Common myeloid progenitor, CD34-positive (primary cell): ENCODE results near the gene GDF7.

Experiments used
- CTCF ChIA-PET: fragments of 350-600 bp; sonication (Branson Sonifier 250); formaldehyde crosslinking; loops from one replicate; lab custom pipeline; 2021; ENCODE audit warnings: antibody characterized with exemption; lab: Charles Lee
- POLR2A ChIA-PET: fragments of 350-600 bp; sonication (Branson Sonifier 250); formaldehyde crosslinking; loops from one replicate; lab custom pipeline; 2021; ENCODE audit warnings: antibody characterized with exemption; lab: Charles Lee
- DNase-seq, 3 donors: peaks; one replicate each; pipeline versions ENCODE4 v3.0.0 to v3.0.0-alpha.2; 2013
- H3K27ac ChIP-seq, 2 experiments: 1 replicate in 1 of 2; 2 replicates in 1 of 2; pipeline ENCODE4 v1.7.0; 2013; ENCODE audit warnings: inconsistent platforms in 2 of 2, low read length in 2 of 2, mild to moderate bottlenecking in 2 of 2, low read depth in 1 of 2, moderate library complexity in 1 of 2; ENCODE audit not compliant: severe bottlenecking in 2 of 2, insufficient read depth in 1 of 2, poor library complexity in 1 of 2
- H3K27me3 ChIP-seq, 5 experiments: replicated peaks in 2 of 5; 1 replicate in 3 of 5; 2 replicates in 2 of 5; pipeline versions ENCODE4 v1.6.1 to v1.7.0; 2013; ENCODE audit warnings: low read length in 4 of 5, mild to moderate bottlenecking in 2 of 5, moderate library complexity in 2 of 5, inconsistent platforms in 1 of 5; ENCODE audit not compliant: insufficient read depth in 5 of 5, control insufficient read depth in 4 of 5
- H3K36me3 ChIP-seq, 4 experiments: 1 replicate in 2 of 4; 2 replicates in 2 of 4; pipeline versions ENCODE4 v1.6.1 to v1.7.0; 2013; ENCODE audit warnings: low read length in 3 of 4, control low read depth in 1 of 4, mild to moderate bottlenecking in 1 of 4; ENCODE audit not compliant: control insufficient read depth in 4 of 4, insufficient read depth in 4 of 4
- H3K4me1 ChIP-seq, 4 experiments: 1 replicate in 3 of 4; 2 replicates in 1 of 4; pipeline versions ENCODE4 v1.6.1 to v1.7.1; 2013; ENCODE audit warnings: low read length in 3 of 4, mild to moderate bottlenecking in 3 of 4, control low read depth in 1 of 4, inconsistent platforms in 1 of 4, moderate library complexity in 1 of 4; ENCODE audit not compliant: control insufficient read depth in 4 of 4, insufficient read depth in 4 of 4; ENCODE audit errors: control extremely low read depth in 1 of 4
- H3K4me3 ChIP-seq, 7 experiments: 1 replicate in 4 of 7; 2 replicates in 3 of 7; pipeline versions ENCODE4 v1.5.1 to v1.7.0; 2013; ENCODE audit warnings: mild to moderate bottlenecking in 7 of 7, low read length in 6 of 7, moderate library complexity in 6 of 7, inconsistent platforms in 2 of 7, low read depth in 2 of 7, control low read depth in 1 of 7; ENCODE audit not compliant: insufficient read depth in 4 of 7, control insufficient read depth in 1 of 7; ENCODE audit errors: extremely low read depth in 1 of 7
- H3K9me3 ChIP-seq, 5 experiments: 1 replicate in 4 of 5; 2 replicates in 1 of 5; pipeline versions ENCODE4 v1.6.1 to v1.7.1; 2013; ENCODE audit warnings: low read length in 4 of 5, mild to moderate bottlenecking in 2 of 5, inconsistent platforms in 1 of 5, low read depth in 1 of 5, moderate library complexity in 1 of 5; ENCODE audit not compliant: control insufficient read depth in 4 of 5, insufficient read depth in 2 of 5; ENCODE audit errors: control extremely low read depth in 1 of 5
- WGBS: methylation state at CpG from one replicate; pipeline ENCODE4 v1.1.5; 2013; ENCODE audit not compliant: insufficient coverage; 5-methylcytosine and 5-hydroxymethylcytosine counted together

Gene GDF7

DNA sequence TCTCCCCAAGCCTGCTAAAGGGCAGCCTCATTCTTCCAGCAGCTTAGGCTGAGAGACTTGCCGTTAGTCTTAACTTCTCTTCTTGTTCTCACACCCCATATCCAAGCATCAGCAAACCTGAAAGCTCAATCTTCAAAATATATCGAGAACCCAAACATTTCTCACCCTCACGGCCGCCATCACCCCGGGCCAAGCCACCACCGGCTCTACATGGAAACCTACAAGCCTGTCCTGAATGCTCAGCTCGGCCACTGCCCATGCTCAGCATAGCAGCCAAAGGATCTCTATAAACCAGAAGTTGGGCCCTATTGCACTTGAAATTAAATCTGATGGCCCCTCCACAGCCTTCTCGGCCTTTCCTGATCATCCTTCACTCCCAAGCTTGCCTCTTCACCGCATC lies 18.1 kb upstream of the GDF7 start:
- Histone ChIP-seq H3K27me3 (no peaks in the 10 kb centered on the region), H3K27ac (no peak overlapping the region), H3K36me3 (peaks cover 0 to 23% (median 9%) of the 10 kb centered on the region in 4 experiments), H3K9me3 (no peaks in the 10 kb centered on the region), H3K4me1 (peaks cover 2 to 22% (median 16%) of the 10 kb centered on the region in 4 experiments), H3K4me3 (no peak overlapping the region)
- ChIA-PET POLR2A (interaction anchor here (0.9 to 1.9 kb wide), 2 partner anchors 202 to 205 kb away, joined by 3 to 8 read pairs; partner anchors contain the start of gene RHOB), CTCF (interaction anchor here (0.6 to 4.4 kb wide), 8 partner anchors 8 to 237 kb away, joined by 3 to 26 read pairs (median 5); partner anchors contain the start of gene RHOB)
- over 99% methylated on average over 9 of the region's 9 CpGs for WGBS
- no peak for DNase-seq

DNA sequence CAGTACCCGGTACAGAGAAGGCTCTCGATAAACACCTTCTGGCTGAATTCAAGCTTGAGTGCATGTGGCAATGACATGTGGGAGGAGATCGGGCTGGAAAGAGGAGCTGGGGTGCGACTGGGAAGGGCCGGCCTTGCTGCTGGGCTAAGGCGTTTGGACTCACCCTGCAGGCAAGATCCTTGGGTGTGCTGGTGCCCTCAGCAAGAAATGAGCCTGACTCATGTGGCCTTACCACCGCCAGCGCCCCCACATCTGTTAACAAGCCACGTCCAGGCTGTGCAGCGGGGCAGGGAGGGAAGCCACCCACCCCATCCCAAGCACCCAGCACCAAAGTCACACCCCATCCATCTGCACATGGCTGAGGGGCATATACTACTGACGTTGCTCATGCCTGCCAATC lies 17.4 kb upstream of the GDF7 start:
- Histone ChIP-seq H3K9me3 (no peaks in the 10 kb centered on the region), H3K36me3 (peaks cover 0 to 20% (median 5%) of the 10 kb centered on the region in 4 experiments), H3K27me3 (no peaks in the 10 kb centered on the region), H3K4me3 (peak overlapping the region in 1 of 7 experiments; percentile 85), H3K4me1 (peaks cover 2 to 28% (median 18%) of the 10 kb centered on the region in 4 experiments), H3K27ac (no peak overlapping the region)
- WGBS = 98% methylated on average over 10 of the region's 11 CpGs
- ChIA-PET POLR2A (interaction anchor here (1.9 kb wide), 1 partner anchor 203 kb away, joined by 8 read pairs; the partner anchor contains the start of gene RHOB), CTCF (interaction anchor here (0.6 to 4.4 kb wide), 4 partner anchors 8 to 240 kb away, joined by 3 to 26 read pairs (median 8); no protein-coding TSS in a partner anchor)
- no peak for DNase-seq

DNA sequence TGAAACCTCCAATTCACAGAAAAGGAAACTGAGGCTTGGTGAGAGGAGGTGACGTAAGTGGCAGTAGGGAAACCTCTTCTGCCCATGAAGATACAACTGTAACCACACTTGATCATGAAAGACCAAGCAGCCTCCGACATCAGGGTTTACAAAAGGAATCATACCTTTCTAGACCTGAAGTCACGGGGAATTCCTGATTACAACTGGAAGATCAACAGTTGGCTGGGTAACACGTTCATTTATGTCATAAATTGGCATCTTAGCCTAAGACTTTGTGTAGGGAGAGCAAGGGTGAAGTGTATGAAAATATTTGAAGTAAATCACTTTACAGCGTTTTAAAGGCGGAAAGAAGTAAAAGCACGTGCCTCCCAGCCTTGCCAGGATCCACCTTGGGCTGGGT lies 17.0 kb upstream of the GDF7 start:
- peaks cover 0 to 17% (median 4%) of the 10 kb centered on the region in 4 experiments for H3K36me3 ChIP-seq
- ChIA-PET CTCF (interaction anchor here (0.9 to 4.4 kb wide), 8 partner anchors 9 to 291 kb away, joined by 3 to 48 read pairs (median 4); no protein-coding TSS in a partner anchor), POLR2A (interaction anchor here (1.9 kb wide), 1 partner anchor 203 kb away, joined by 8 read pairs; the partner anchor contains the start of gene RHOB)
- H3K4me3 ChIP-seq = peak overlapping the region in 6 of 7 experiments; percentile 76 to 89 (median 82)
- 87% methylated on average over 6 of the region's 7 CpGs for WGBS
- DNase-seq = no peak
- no peaks in the 10 kb centered on the region for H3K9me3 ChIP-seq
- peaks cover 2 to 29% (median 19%) of the 10 kb centered on the region in 4 experiments for H3K4me1 ChIP-seq
- H3K27me3 ChIP-seq = no peaks in the 10 kb centered on the region
- peak overlapping the region in 1 of 2 experiments; percentile 72 for H3K27ac ChIP-seq

DNA sequence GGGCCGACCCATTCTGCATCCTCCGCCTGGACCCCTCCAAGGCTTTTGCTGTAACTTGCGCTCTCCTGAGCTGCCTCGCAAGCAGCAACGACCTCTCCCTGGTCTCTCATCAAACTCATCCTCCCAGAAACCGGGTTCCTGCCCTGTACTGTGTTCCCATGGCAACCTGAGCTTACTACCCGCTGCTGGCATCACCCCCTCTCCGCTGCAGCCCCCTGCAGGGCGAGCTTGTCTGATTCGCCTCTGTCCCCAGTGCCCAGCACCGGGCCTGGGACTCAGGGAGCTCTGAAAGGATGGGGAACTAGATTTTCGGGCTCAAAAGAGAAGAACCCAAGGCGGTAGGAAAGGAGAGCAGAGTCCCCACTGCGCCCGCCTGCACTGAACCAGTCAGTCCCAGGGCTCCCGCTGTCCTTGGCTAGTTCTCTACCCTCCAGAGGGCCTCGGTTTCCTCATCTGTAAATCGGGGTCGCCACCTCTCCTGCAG lies 16.5 kb upstream of the GDF7 start:
- H3K4me3 ChIP-seq = peak overlapping the region; percentile 74 to 89 (median 81)
- H3K4me1 ChIP-seq = peaks cover 2 to 29% (median 19%) of the 10 kb centered on the region in 4 experiments
- ChIA-PET CTCF (interaction anchor here (0.9 to 4.4 kb wide), 9 partner anchors 9 to 292 kb away, joined by 3 to 48 read pairs (median 4); no protein-coding TSS in a partner anchor), POLR2A (interaction anchor here (1.9 kb wide), 1 partner anchor 204 kb away, joined by 8 read pairs; the partner anchor contains the start of gene RHOB)
- no peaks in the 10 kb centered on the region for H3K27me3 ChIP-seq
- peaks cover 0 to 13% (median 1%) of the 10 kb centered on the region in 4 experiments for H3K36me3 ChIP-seq
- H3K9me3 ChIP-seq = no peaks in the 10 kb centered on the region
- H3K27ac ChIP-seq = peak overlapping the region in 1 of 2 experiments; percentile 72
- peak; percentile 34 to 69 (median 55) for DNase-seq
- 11% methylated on average over 17 of the region's 19 CpGs for WGBS

DNA sequence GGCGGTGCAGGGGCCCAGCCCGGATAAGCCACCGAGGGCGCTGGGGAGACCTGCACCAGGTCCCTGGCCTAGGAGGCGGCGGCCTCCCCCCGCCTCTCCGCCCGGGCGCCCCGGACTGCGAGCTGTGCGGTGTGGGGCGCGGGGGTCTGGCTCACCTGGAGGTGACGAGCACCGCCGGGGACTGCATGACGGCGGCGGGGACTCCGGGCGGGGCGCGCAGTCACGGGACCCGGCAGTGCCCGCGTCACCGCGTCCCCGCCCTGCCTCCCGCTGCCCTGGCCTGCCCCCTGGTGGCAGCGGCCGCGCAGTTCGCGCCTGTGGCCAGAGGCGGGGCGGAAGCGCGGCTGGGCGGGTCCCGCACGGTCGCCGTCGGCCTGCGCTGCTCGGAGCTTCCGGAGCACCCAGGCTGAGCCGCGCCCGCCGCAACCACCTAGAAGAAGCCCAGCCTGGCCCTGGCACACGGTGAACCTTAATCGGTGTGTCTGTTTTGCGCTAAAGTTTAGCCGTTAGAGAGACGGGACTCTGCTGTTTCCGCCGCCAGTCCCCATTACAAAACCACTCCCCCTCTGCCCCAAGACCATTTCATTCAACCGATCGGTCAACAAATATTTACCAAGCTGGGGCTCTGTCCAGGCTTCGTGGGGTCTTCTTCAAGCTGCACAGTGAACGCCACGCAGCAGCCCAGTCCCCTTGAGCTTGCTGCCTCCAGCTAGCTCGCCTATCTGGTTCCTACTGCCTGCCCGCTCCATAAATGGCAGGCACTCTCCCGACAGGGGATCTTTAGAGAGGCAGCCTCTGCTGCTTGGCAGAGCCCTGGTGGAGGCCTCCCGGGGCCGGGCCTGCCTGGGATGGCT lies 15.8 kb upstream of the GDF7 start, which contains the start of gene HS1BP3:
HS1BP3 (minus strand) TSS at position 222 of the 854 bp plus-strand sequence; CDS start at position 187, 35 bp downstream.
- H3K9me3 ChIP-seq = no peaks in the 10 kb centered on the region
- peaks cover 2 to 29% (median 19%) of the 10 kb centered on the region in 4 experiments for H3K4me1 ChIP-seq
- CTCF ChIA-PET = interaction anchor here (0.6 to 4.4 kb wide), 20 partner anchors 10 to 333 kb away, joined by 3 to 48 read pairs (median 4); partner anchors contain the start of genes GDF7 and RHOB
- no peaks in the 10 kb centered on the region for H3K27me3 ChIP-seq
- H3K36me3 ChIP-seq = peaks cover 0 to 7% (median 0%) of the 10 kb centered on the region in 4 experiments
- peak; percentile 83 to 91 (median 91) for DNase-seq
- H3K4me3 ChIP-seq = peak within 1 kb of the TSS; percentile 74 to 89 (median 81)
- POLR2A ChIA-PET = interaction anchor here (0.7 to 0.8 kb wide), 2 partner anchors 325 to 599 kb away, joined by 4 read pairs; no protein-coding TSS in a partner anchor
- under 1% methylated on average over 51 of the region's 72 CpGs for WGBS
- peak within 1 kb of the TSS; percentile 64 to 88 for H3K27ac ChIP-seq

DNA sequence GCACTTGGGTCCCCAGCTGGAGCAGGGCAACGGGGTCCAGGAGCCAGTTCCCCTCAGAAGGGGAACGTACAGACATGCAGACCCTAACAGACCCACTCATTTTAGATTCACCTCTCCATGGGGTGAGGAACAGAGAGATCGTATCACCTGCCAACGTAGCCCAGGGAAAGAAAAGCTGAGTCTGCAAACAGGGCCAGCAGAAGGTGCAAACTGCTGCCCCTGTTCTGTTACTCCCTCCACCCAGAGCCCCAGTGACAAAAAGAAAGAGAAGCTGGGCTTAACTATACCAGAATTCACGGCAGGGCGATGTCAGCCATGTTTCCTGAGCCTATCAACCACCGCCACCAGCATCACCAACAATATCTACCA lies 15.2 kb upstream of the GDF7 start:
- peaks cover 0 to 1% (median 0%) of the 10 kb centered on the region in 4 experiments for H3K36me3 ChIP-seq
- H3K27me3 ChIP-seq = no peaks in the 10 kb centered on the region
- CTCF ChIA-PET = interaction anchor here (0.6 to 4.4 kb wide), 15 partner anchors 10 to 333 kb away, joined by 3 to 48 read pairs (median 4); partner anchors contain the start of genes GDF7 and RHOB
- no peaks in the 10 kb centered on the region for H3K9me3 ChIP-seq
- H3K4me3 ChIP-seq = peak overlapping the region; percentile 74 to 89 (median 81)
- H3K27ac ChIP-seq = peak overlapping the region in 1 of 2 experiments; percentile 88
- POLR2A ChIA-PET = interaction anchor here (0.7 to 0.8 kb wide), 2 partner anchors 325 to 600 kb away, joined by 4 read pairs; no protein-coding TSS in a partner anchor
- no peak for DNase-seq
- peaks cover 2 to 29% (median 19%) of the 10 kb centered on the region in 4 experiments for H3K4me1 ChIP-seq
- no CpG with 5 or more reads among the region's 7 CpGs for WGBS
